Spleen (tissue), 11 donors: ENCODE results near the gene TEX2. TPM values are rescaled to one million over a fixed set of nuclear protein-coding genes. Genes with fewer than 3 reads are reported as not detected.

Experiments
- DNase-seq: peaks from one replicate; pipeline ENCODE4 v3.0.0-alpha.2; 2020
- H3K27ac ChIP-seq, 8 donors: fragments of 200-600 bp; sonication (generic) in 7 of 8; 1 replicate in 4 of 8; 2 replicates in 4 of 8; pipeline versions ENCODE4 v1.5.0 to v1.8.0; 2016 to 2021; ENCODE audit warnings: inconsistent platforms in 4 of 8, mild to moderate bottlenecking in 4 of 8, moderate library complexity in 1 of 8
- H3K27me3 ChIP-seq, 7 donors: fragments of 200-600 bp; sonication (generic) in 6 of 7; replicated peaks in 1 of 7; 1 replicate in 4 of 7; 2 replicates in 3 of 7; pipeline versions ENCODE4 v1.5.0 to v1.8.0; 2016 to 2021; ENCODE audit warnings: inconsistent platforms in 3 of 7, mild to moderate bottlenecking in 1 of 7
- H3K36me3 ChIP-seq, 6 donors: fragments of 200-600 bp; sonication (generic) in 5 of 6; 1 replicate in 4 of 6; 2 replicates in 2 of 6; pipeline versions ENCODE4 v1.5.0 to v1.8.0; 2016 to 2021; ENCODE audit warnings: inconsistent platforms in 2 of 6
- H3K4me1 ChIP-seq, 6 donors: fragments of 200-600 bp; sonication (generic) in 5 of 6; 1 replicate in 3 of 6; 2 replicates in 3 of 6; pipeline versions ENCODE4 v1.5.0 to v1.8.0; 2016 to 2021; ENCODE audit warnings: inconsistent platforms in 3 of 6
- H3K4me3 ChIP-seq, 8 donors: fragments of 200-600 bp; sonication (generic) in 7 of 8; 1 replicate in 4 of 8; 2 replicates in 4 of 8; pipeline versions ENCODE4 v1.5.0 to v1.8.0; 2016 to 2021; ENCODE audit warnings: inconsistent platforms in 4 of 8, mild to moderate bottlenecking in 4 of 8, moderate library complexity in 2 of 8
- H3K9me3 ChIP-seq, 8 donors: fragments of 200-600 bp; sonication (generic) in 7 of 8; 1 replicate in 4 of 8; 2 replicates in 4 of 8; pipeline versions ENCODE4 v1.5.0 to v1.8.0; 2016 to 2021; ENCODE audit warnings: inconsistent platforms in 4 of 8
- POLR2A ChIP-seq, 3 donors: fragments of 450-650 bp; IDR thresholded peaks; one replicate each; pipeline ENCODE4 v1.5.1; 2017; ENCODE audit warnings: antibody characterized with exemption in 3 of 3, mild to moderate bottlenecking in 1 of 3
- POLR2AphosphoS5 ChIP-seq, 3 donors: sonication (generic); formaldehyde crosslinking; IDR thresholded peaks; one replicate each; pipeline ENCODE4 v1.5.1; 2017; ENCODE audit warnings: antibody characterized with exemption in 3 of 3
- WGBS, 5 donors: extraction: QIAGEN DNeasy Blood & Tissue Kit in 3 of 5; methylation state at CpG; one replicate each; pipeline versions ENCODE4 v1.1.5 to v1.1.7; 2013 to 2018; 5-methylcytosine and 5-hydroxymethylcytosine counted together
- intact Hi-C: fragments of 100-400 bp; cut with DNase I; formaldehyde crosslinking; loops from one replicate; pipeline ENCODE4 v1.15.0; 2023; ENCODE audit warnings: low total_unique reads
- polyA plus RNA-seq, 3 donors: library from polyadenylated mRNA; stranded (reverse); fragments of 200-250 nt; gene quantifications; one replicate each; pipeline ENCODE4 v1.2.1, GENCODE V29; 2013
- small RNA-seq, 4 donors: library from RNA; depleted of rRNA; stranded (forward); fragments of <200 nt; gene quantifications; one replicate each; pipeline ENCODE3, GENCODE V24; 2016
- total RNA-seq, 7 donors: library from RNA; depleted of rRNA in 3 of 7; stranded (reverse); fragments of >200 nt in 3 of 7; fragmentation: NEBNext Ultra II Directional in 4 of 7; extraction: Animal tissue kit (Norgen Biotek cat#: 25700) in 4 of 7; gene quantifications; one replicate each; pipeline versions ENCODE4 v1.1.0 to v1.2.1, GENCODE V29; 2016 to 2021
- TF ChIP-seq, protein P1 (sequence below), 11 experiments: fragments of 200-600 bp in 7 of 11; fragments of 450-650 bp in 4 of 11; sonication (generic) in 4 of 11; IDR thresholded peaks in 8 of 11; conservative IDR thresholded peaks in 3 of 11; 1 replicate in 7 of 11; 2 replicates in 4 of 11; pipeline versions ENCODE4 v1.4.0 to v1.8.0; 2016 to 2021; ENCODE audit warnings: antibody characterized with exemption in 11 of 11, inconsistent platforms in 4 of 11, mild to moderate bottlenecking in 1 of 11
- donor health status: healthy with polysubstance abuse.
- donor health status: DM: no; HTN: no; CAD: no; lungs with moderate emphysema.
- donor health status: DM: no; HTN: no; CAD: no.
- donor health status: Bipolar disorder and iron deficiency.
- donor health status: healthy.
- donor health status: DM: no; HTN: no; CAD: no.
- donor health status: DM: yes; HTN: yes; CAD: no.

TEX2 gene
- total and polyA plus RNA-seq, 10 donors = 3.0 to 44.5 (median 26.7) TPM

DNA sequence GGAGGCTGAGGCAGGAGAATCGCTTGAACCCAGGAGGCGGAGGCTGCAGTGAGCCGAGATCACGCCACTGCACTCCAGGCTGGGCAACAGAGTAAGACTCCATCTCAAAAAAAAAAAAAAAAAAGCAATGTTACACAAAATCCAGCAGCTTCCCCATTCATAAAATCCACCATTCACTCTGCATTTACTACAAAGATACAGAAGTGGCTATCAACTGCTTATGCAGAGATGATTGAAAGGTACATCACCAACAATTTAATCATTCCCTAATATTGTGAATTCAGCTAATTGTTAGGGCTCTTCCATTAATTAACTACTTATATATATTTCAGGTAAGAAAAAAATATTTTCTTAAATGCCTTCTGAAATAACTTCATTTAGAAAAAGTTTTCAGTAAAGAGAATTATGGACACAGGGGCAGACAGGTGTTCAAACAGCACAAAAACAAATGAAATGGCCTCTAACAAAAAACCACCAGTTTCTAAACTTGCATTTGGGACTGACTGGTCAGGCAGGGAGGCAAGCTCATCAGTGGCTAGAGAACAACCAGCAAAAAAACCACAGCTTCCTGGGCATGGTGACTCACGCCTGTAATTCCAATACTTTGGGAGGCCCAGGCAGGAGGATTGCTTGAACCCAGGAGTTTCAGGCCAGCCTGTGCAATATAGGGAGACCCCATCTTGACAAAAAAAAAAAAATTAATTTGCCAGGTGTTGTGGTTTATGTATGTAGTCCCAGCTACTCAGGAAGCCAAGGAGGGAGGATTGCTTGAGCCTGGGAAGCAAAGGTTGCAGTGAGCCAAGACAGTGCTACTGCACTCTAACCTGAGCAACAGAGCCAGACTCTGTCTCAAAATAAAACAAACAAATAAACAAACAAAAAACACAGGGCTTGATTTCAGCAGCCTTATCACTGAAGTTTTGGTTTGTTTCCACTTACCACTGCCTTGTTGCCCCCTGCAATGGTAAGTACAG is 159.4 kb downstream of the TEX2 start:
- Histone ChIP-seq H3K36me3 (peaks cover 0 to 7% (median 0%) of the 10 kb centered on the region in 6 donors), H3K4me3 (no peak overlapping the region), H3K27ac (peak overlapping the region in 2 of 8 donors; percentile 14 to 23), H3K27me3 (no peaks in the 10 kb centered on the region), H3K4me1 (peaks cover 0 to 73% (median 29%) of the 10 kb centered on the region in 6 donors), H3K9me3 (no peaks in the 10 kb centered on the region)
- 75 to 91% (median 84%) methylated on average over 5 of the region's 5 CpGs for WGBS, 5 donors
- intact Hi-C loops = no loop called here
- DNase-seq = no peak
- TF ChIP-seq POLR2AphosphoS5 (IDR thresholded peaks at IDR 0.05) = no peak
- TF ChIP-seq, protein P1, sequence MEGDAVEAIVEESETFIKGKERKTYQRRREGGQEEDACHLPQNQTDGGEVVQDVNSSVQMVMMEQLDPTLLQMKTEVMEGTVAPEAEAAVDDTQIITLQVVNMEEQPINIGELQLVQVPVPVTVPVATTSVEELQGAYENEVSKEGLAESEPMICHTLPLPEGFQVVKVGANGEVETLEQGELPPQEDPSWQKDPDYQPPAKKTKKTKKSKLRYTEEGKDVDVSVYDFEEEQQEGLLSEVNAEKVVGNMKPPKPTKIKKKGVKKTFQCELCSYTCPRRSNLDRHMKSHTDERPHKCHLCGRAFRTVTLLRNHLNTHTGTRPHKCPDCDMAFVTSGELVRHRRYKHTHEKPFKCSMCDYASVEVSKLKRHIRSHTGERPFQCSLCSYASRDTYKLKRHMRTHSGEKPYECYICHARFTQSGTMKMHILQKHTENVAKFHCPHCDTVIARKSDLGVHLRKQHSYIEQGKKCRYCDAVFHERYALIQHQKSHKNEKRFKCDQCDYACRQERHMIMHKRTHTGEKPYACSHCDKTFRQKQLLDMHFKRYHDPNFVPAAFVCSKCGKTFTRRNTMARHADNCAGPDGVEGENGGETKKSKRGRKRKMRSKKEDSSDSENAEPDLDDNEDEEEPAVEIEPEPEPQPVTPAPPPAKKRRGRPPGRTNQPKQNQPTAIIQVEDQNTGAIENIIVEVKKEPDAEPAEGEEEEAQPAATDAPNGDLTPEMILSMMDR (IDR thresholded peaks at IDR 0.05 in 8 of 11, conservative IDR thresholded peaks at IDR 0.05 in 3 of 11) = no peak
- no peak for TF ChIP-seq POLR2A (IDR thresholded peaks at IDR 0.05)

DNA sequence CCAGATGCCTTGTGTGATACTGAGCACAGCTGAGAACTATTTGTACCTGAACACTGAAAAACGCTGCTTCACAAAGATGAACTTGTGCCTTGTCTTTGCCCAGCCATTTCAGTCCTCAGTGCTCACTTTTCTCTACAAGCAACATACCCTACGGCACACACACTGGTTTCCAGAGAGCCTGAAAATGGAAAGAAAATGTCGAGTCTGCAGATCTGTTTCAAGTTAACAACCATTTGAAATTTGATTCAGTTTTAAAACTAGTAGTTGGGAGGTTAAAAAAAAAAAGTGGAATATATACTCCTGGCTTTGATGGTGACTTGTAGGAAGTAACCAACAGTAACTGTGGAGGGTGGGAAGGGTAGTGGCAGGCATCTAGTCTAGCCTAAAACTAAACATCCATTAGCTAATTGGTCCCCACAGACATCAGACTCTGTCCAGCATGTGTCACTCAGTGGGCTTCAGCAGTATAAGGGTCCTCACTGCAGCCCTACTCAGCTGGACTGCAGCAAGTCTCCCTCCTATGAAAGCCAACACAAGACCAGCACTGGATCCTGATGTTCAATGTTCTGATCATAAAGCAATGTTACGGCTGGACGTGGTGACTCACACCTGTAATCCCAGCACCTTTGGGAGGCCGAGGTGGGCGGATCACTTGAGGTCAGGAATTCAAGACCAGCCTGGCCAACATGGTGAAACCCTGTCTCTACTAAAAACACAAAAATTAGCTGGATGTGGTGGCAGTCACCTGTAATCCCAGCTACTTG is 160.3 kb downstream of the TEX2 start:
- H3K27ac ChIP-seq = no peak overlapping the region
- peaks cover 0 to 68% (median 21%) of the 10 kb centered on the region in 6 donors for H3K4me1 ChIP-seq
- H3K27me3 ChIP-seq = no peaks in the 10 kb centered on the region

DNA sequence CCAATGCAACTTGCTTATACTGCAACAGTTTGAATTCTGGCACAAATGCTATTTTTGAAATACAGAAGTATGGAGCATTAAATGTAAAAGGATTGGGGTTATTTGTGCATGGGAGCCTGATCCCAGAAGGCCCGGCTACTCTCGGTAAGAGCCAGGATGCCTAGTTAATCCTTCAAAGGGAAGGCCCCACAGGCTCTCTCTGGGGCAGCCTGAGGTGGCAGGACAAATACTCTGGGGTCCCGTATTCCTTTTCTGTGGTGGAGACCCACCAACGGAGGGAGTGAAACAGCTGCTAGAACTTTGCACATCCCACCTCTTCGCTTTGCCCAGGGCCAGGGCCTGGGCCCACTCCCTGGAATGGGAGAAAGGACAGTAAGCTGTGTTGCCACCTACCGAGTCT is 163.5 kb downstream of the TEX2 start:
- Histone ChIP-seq H3K27ac (no peak overlapping the region), H3K4me3 (no peak overlapping the region), H3K36me3 (peaks cover 0 to 35% (median 7%) of the 10 kb centered on the region in 6 donors), H3K4me1 (peaks cover 0 to 54% (median 11%) of the 10 kb centered on the region in 6 donors), H3K27me3 (no peaks in the 10 kb centered on the region), H3K9me3 (no peaks in the 10 kb centered on the region)
- intact Hi-C loops = no loop called here
- no peak for DNase-seq
- 93 to 99% (median 95%) methylated on average over 6 of the region's 6 CpGs for WGBS, 5 donors
- TF ChIP-seq POLR2A (IDR thresholded peaks at IDR 0.05) = no peak
- TF ChIP-seq, protein P1 (IDR thresholded peaks at IDR 0.05 in 8 of 11, conservative IDR thresholded peaks at IDR 0.05 in 3 of 11) = no peak
- no peak for TF ChIP-seq POLR2AphosphoS5 (IDR thresholded peaks at IDR 0.05)

More for the DNA sequence above, 160.3 kb downstream of the TEX2 start:
- 93 to 96% (median 94%) methylated on average over 7 of the region's 7 CpGs for WGBS, 5 donors
- intact Hi-C loops = no loop called here
- Histone ChIP-seq H3K4me3 (no peak overlapping the region), H3K36me3 (peaks cover 0 to 10% (median 2%) of the 10 kb centered on the region in 6 donors), H3K9me3 (no peaks in the 10 kb centered on the region)
- no peak for TF ChIP-seq POLR2AphosphoS5 (IDR thresholded peaks at IDR 0.05)
- TF ChIP-seq, protein P1 (IDR thresholded peaks at IDR 0.05 in 8 of 11, conservative IDR thresholded peaks at IDR 0.05 in 3 of 11) = no peak
- no peak for TF ChIP-seq POLR2A (IDR thresholded peaks at IDR 0.05)
- no peak for DNase-seq

Small RNA genes lying within 50 kb of the gene (small RNA-seq; reads per million reads assigned to genes)
- 205,556 to 364,394 (median 243,957) reads per million in 4 donors for gene SNORD104

Other genes starting within 250 kb of the TEX2 start
- gene ICAM2, start 242.6 kb downstream of the TEX2 start, total RNA-seq = 100 to 1,000 TPM; 136 to 412 (median 275) TPM
- 100 to 1,000 TPM in 1 of 3 donors, 10 to 100 TPM in 2; 79.2 to 108 (median 86.7) TPM for gene ICAM2, start 242.6 kb downstream of the TEX2 start, polyA plus RNA-seq
- gene ERN1, start 133.1 kb downstream of the TEX2 start, total RNA-seq = 10 to 100 TPM; 34.5 to 65.4 (median 47.2) TPM
- 1 to 10 TPM; 3.1 to 6.2 (median 3.7) TPM for gene ERN1, start 133.1 kb downstream of the TEX2 start, polyA plus RNA-seq
- gene PECAM1, start 127.6 kb upstream of the TEX2 start, total RNA-seq = 100 to 1,000 TPM; 184 to 318 (median 215) TPM
- 10 to 100 TPM; 18.5 to 30.3 (median 21.0) TPM for gene PECAM1, start 127.6 kb upstream of the TEX2 start, polyA plus RNA-seq
- gene MILR1, start 185.9 kb upstream of the TEX2 start, total RNA-seq = 10 to 100 TPM; 18.9 to 55.0 (median 29.1) TPM
- 10 to 100 TPM; 15.6 to 26.3 (median 15.7) TPM for gene MILR1, start 185.9 kb upstream of the TEX2 start, polyA plus RNA-seq
- gene POLG2, start 233.8 kb upstream of the TEX2 start, total RNA-seq = 10 to 100 TPM; 15.9 to 35.3 (median 24.1) TPM
- gene POLG2, start 233.8 kb upstream of the TEX2 start, polyA plus RNA-seq = 10 to 100 TPM; 14.5 to 16.5 (median 16.4) TPM
- 1,000 to 10,000 TPM in 5 of 7 donors, 100 to 1,000 TPM in 2; 938 to 2,219 (median 1,164) TPM for gene DDX5, start 243.0 kb upstream of the TEX2 start, total RNA-seq
- gene DDX5, start 243.0 kb upstream of the TEX2 start, polyA plus RNA-seq = 100 to 1,000 TPM; 493 to 626 (median 515) TPM
- gene CEP95, start 243.7 kb upstream of the TEX2 start, total RNA-seq = 10 to 100 TPM; 38.8 to 83.9 (median 53.7) TPM
- gene CEP95, start 243.7 kb upstream of the TEX2 start, polyA plus RNA-seq = 10 to 100 TPM; 33.5 to 59.9 (median 39.4) TPM